GM23338 (cell line): ENCODE measurements around the gene KIRREL3. TPM values are rescaled to one million over a fixed set of nuclear protein-coding genes. Genes with fewer than 3 reads are reported as not detected.

Experiments
- ATAC-seq: fragments of 200-7000 bp; cut with Tn5 transposase; 3 replicates; pipeline ENCODE4 v1.9.1; 2020
- DNase-seq: peaks from one replicate; pipeline ENCODE4 v3.0.0-alpha.2; 2015; ENCODE audit warnings: low spot score
- H2AFZ ChIP-seq: fragments of 200-600 bp; sonication (generic); 2 replicates; pipeline ENCODE4 v1.8.0; 2016; ENCODE audit warnings: antibody characterized with exemption, mild to moderate bottlenecking, moderate library complexity
- H3F3A ChIP-seq: fragments of 200-600 bp; sonication (generic); replicated peaks from 2 replicates; pipeline ENCODE4 v1.8.0; 2017; ENCODE audit warnings: antibody characterized with exemption, mixed run types, low read depth
- H3K27ac ChIP-seq: fragments of 200-600 bp; sonication (generic); 2 replicates; pipeline ENCODE4 v1.6.1; 2016; ENCODE audit warnings: low read depth
- H3K27me3 ChIP-seq: fragments of 200-600 bp; sonication (generic); 2 replicates; pipeline ENCODE4 v1.8.0; 2016; ENCODE audit warnings: mild to moderate bottlenecking, mixed run types, moderate library complexity; ENCODE audit not compliant: insufficient read depth
- H3K36me3 ChIP-seq: fragments of 200-600 bp; sonication (generic); 2 replicates; pipeline ENCODE4 v1.8.0; 2016; ENCODE audit warnings: mild to moderate bottlenecking; ENCODE audit not compliant: insufficient read depth
- H3K4me1 ChIP-seq: fragments of 200-600 bp; sonication (generic); 2 replicates; pipeline ENCODE4 v1.8.0; 2016; ENCODE audit warnings: mild to moderate bottlenecking, moderate library complexity; ENCODE audit not compliant: insufficient read depth
- H3K4me2 ChIP-seq: fragments of 200-600 bp; sonication (generic); 2 replicates; pipeline ENCODE4 v1.7.1; 2017; ENCODE audit warnings: mixed run types
- H3K4me3 ChIP-seq: fragments of 200-600 bp; sonication (generic); 2 replicates; pipeline ENCODE4 v1.6.1; 2016; ENCODE audit warnings: mixed run types
- H3K79me2 ChIP-seq: fragments of 200-600 bp; sonication (generic); replicated peaks from 2 replicates; pipeline ENCODE4 v1.8.0; 2017; ENCODE audit warnings: mild to moderate bottlenecking; ENCODE audit not compliant: insufficient read depth
- H3K9me2 ChIP-seq: fragments of 200-600 bp; sonication (generic); 2 replicates; pipeline ENCODE4 v1.8.0; 2017; ENCODE audit not compliant: insufficient read depth
- H4K20me1 ChIP-seq: fragments of 200-600 bp; sonication (generic); replicated peaks from 2 replicates; pipeline ENCODE4 v1.8.0; 2017; ENCODE audit warnings: mild to moderate bottlenecking; ENCODE audit not compliant: insufficient read depth
- H3K27ac Mint-ChIP-seq: 2 replicates; pipeline ENCODE4 v1.8.0; 2020; ENCODE audit warnings: inconsistent platforms, mild to moderate bottlenecking, moderate library complexity, mixed read lengths
- H3K27me3 Mint-ChIP-seq: 3 replicates; pipeline ENCODE4 v1.8.0; 2022; ENCODE audit warnings: low read depth, mild to moderate bottlenecking, moderate library complexity, mixed read lengths, inconsistent platforms; ENCODE audit not compliant: insufficient read depth, poor library complexity
- H3K36me3 Mint-ChIP-seq: 3 replicates; pipeline ENCODE4 v1.8.0; 2021; ENCODE audit warnings: low read depth, mild to moderate bottlenecking, inconsistent platforms, moderate library complexity, mixed read lengths
- H3K4me1 Mint-ChIP-seq: 3 replicates; pipeline ENCODE4 v1.8.0; 2020; ENCODE audit warnings: mild to moderate bottlenecking, inconsistent platforms, mixed read lengths
- H3K4me3 Mint-ChIP-seq: 3 replicates; pipeline ENCODE4 v1.8.0; 2021; ENCODE audit warnings: moderate library complexity, mild to moderate bottlenecking, inconsistent platforms, mixed read lengths
- H3K9me3 Mint-ChIP-seq: 3 replicates; pipeline ENCODE4 v1.8.0; 2020; ENCODE audit warnings: moderate library complexity, mild to moderate bottlenecking, inconsistent platforms, mixed read lengths
- CREB1 ChIP-seq: fragments of 250-450 bp; sonication (Bioruptor Pico); IDR thresholded peaks from 2 replicates; pipeline ENCODE4 v1.5.0; 2020; ENCODE audit warnings: low read depth, mild to moderate bottlenecking, moderate library complexity
- EZH2 ChIP-seq: fragments of 200-600 bp; sonication (generic); IDR thresholded peaks from one replicate; pipeline ENCODE4 v1.8.0; 2017; ENCODE audit warnings: antibody characterized with exemption, mild to moderate bottlenecking, low read depth; ENCODE audit not compliant: unreplicated experiment
- EZH2phosphoT487 ChIP-seq: fragments of 200-600 bp; sonication (generic); IDR thresholded peaks from one replicate; pipeline ENCODE4 v1.8.1; 2018; ENCODE audit warnings: antibody characterized with exemption; ENCODE audit not compliant: unreplicated experiment
- JUNB ChIP-seq: IDR thresholded peaks from one replicate; pipeline ENCODE4 v1.6.1; 2016; ENCODE audit warnings: antibody characterized with exemption; ENCODE audit not compliant: unreplicated experiment
- POLR2AphosphoS5 ChIP-seq: IDR thresholded peaks from 2 replicates; pipeline ENCODE4 v1.6.1; 2016; ENCODE audit warnings: antibody characterized with exemption, low read depth
- REST ChIP-seq: IDR thresholded peaks from one replicate; pipeline ENCODE4 v1.6.1; 2018; ENCODE audit warnings: antibody characterized with exemption; ENCODE audit not compliant: unreplicated experiment
- STAT1 ChIP-seq: IDR thresholded peaks from one replicate; pipeline ENCODE4 v1.6.1; 2016; ENCODE audit warnings: antibody characterized with exemption; ENCODE audit not compliant: unreplicated experiment
- ZNF114 ChIP-seq: fragments of 250-450 bp; sonication (Bioruptor Pico); IDR thresholded peaks from 2 replicates; pipeline ENCODE4 v1.5.0; 2020; ENCODE audit warnings: mild to moderate bottlenecking, moderate library complexity
- ZNF331 ChIP-seq: fragments of 250-450 bp; sonication (Bioruptor Pico); IDR thresholded peaks from 2 replicates; pipeline ENCODE4 v1.5.0; 2020; ENCODE audit warnings: low read depth, mild to moderate bottlenecking, moderate library complexity
- ZNF462 ChIP-seq: fragments of 250-450 bp; sonication (Bioruptor Pico); IDR thresholded peaks from 2 replicates; pipeline ENCODE4 v1.5.0; 2020; ENCODE audit warnings: mild to moderate bottlenecking, moderate library complexity
- polyA plus RNA-seq: library from polyadenylated mRNA; unstranded; fragments of >200 nt; fragmentation: Nextera tagmentation; extraction: Ambion mirVana; gene quantifications from 2 replicates; pipeline ENCODE4 v1.2.1, GENCODE V29; 2016
- total RNA-seq: library from RNA; depleted of rRNA; stranded (reverse); fragments of >200 nt; shearing (Covaris generic); gene quantifications from 2 replicates; pipeline ENCODE4 v1.2.3, GENCODE V29; 2014
- TF ChIP-seq, protein P1 (sequence below), 2 experiments: fragments of 200-600 bp in 1 of 2; sonication (generic) in 1 of 2; conservative IDR thresholded peaks; 2 replicates each; pipeline versions ENCODE4 v1.5.1 to v1.6.1; 2016 to 2017; ENCODE audit warnings: antibody characterized with exemption in 2 of 2, low read depth in 2 of 2, mild to moderate bottlenecking in 2 of 2, moderate library complexity in 1 of 2

KIRREL3 gene
- total and polyA plus RNA-seq, 2 experiments from 2014 or later: 0.13 to 1.5 TPM

GRCh38 chr11:126498281-126498680 is 502.3 kb downstream of the KIRREL3 start:
- no peak for TF ChIP-seq ZNF462 (CRISPR knock-in tag)
- TF ChIP-seq EZH2: no peak
- no peak for TF ChIP-seq JUNB
- no peak for TF ChIP-seq EZH2phosphoT487
- no peak for TF ChIP-seq STAT1
- no peak for TF ChIP-seq ZNF331 (CRISPR knock-in tag)
- no peaks in the 10 kb centered on the region for H3K36me3 Mint-ChIP-seq

DNA sequence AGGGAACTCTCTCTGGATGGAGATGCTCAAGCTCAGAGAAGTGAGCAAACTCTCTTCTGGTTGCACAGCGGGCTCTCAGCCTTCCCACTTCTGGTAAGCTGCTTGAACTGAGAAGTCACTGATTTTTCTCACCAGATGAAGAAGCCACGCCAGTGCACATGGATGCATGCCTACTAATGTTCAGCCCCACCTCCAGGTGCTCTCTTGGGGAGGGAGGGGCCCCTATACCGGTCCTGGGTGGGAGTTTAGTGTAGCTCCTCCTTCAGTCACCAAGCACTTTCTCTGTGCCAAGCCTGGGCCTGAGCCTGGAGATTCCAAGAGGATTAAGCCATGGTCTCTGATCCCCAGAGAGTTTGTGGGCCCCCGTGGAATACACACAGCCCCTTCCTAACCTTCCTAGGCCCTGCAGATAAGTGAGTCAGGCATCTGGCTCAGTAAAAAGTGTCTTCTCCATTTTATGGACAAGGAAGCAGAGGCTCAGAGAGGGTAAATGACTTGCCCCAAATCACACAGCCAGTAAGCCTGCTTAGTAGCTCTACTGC is 502.9 kb downstream of the KIRREL3 start:
- Mint-ChIP-seq H3K9me3 (no peaks in the 10 kb centered on the region; the same call in 2 of the 3 replicates), H3K4me1 (peaks cover 60% of the 10 kb centered on the region), H3K27ac (no peak overlapping the region; the same call in 1 of the 2 replicates), H3K27me3 (peaks cover 1% of the 10 kb centered on the region), H3K36me3 (no peaks in the 10 kb centered on the region), H3K4me3 (no peak overlapping the region)
- H2AFZ ChIP-seq: peak overlapping the region; percentile 7; the same call in 1 of the 2 replicates
- H4K20me1 ChIP-seq: no peaks in the 10 kb centered on the region
- H3K27ac ChIP-seq: no peak overlapping the region
- TF ChIP-seq CREB1: no peak
- TF ChIP-seq JUNB: no peak
- TF ChIP-seq, protein P1, sequence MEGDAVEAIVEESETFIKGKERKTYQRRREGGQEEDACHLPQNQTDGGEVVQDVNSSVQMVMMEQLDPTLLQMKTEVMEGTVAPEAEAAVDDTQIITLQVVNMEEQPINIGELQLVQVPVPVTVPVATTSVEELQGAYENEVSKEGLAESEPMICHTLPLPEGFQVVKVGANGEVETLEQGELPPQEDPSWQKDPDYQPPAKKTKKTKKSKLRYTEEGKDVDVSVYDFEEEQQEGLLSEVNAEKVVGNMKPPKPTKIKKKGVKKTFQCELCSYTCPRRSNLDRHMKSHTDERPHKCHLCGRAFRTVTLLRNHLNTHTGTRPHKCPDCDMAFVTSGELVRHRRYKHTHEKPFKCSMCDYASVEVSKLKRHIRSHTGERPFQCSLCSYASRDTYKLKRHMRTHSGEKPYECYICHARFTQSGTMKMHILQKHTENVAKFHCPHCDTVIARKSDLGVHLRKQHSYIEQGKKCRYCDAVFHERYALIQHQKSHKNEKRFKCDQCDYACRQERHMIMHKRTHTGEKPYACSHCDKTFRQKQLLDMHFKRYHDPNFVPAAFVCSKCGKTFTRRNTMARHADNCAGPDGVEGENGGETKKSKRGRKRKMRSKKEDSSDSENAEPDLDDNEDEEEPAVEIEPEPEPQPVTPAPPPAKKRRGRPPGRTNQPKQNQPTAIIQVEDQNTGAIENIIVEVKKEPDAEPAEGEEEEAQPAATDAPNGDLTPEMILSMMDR (conservative IDR thresholded peaks at IDR 0.05; ENCODE audit: low read depth in 2 of 2): no peak
- TF ChIP-seq POLR2AphosphoS5: no peak
- TF ChIP-seq ZNF114: no peak
- no peak for TF ChIP-seq REST
- no peak for TF ChIP-seq EZH2
- H3K36me3 ChIP-seq: no peaks in the 10 kb centered on the region
- no peaks in the 10 kb centered on the region for H3K27me3 ChIP-seq
- ATAC-seq (no peak), DNase-seq (no peak)
- H3K4me1 ChIP-seq: peaks cover 36% of the 10 kb centered on the region
- no peaks in the 10 kb centered on the region for H3K9me2 ChIP-seq
- no peak overlapping the region for H3K4me3 ChIP-seq
- no peak overlapping the region for H3K4me2 ChIP-seq
- H3K79me2 ChIP-seq: no peaks in the 10 kb centered on the region
- H3F3A ChIP-seq: no peaks in the 10 kb centered on the region

More at GRCh38 chr11:126498281-126498680, 502.3 kb downstream of the KIRREL3 start:
- Histone ChIP-seq H3K9me2 (no peaks in the 10 kb centered on the region), H3K36me3 (no peaks in the 10 kb centered on the region), H3K4me1 (peaks cover 42% of the 10 kb centered on the region), H3F3A (no peaks in the 10 kb centered on the region), H3K4me3 (no peak overlapping the region), H3K79me2 (no peaks in the 10 kb centered on the region), H3K4me2 (no peak overlapping the region), H3K27ac (no peak overlapping the region), H3K27me3 (no peaks in the 10 kb centered on the region), H4K20me1 (no peaks in the 10 kb centered on the region), H2AFZ (no peak overlapping the region)
- Mint-ChIP-seq H3K27me3 (peaks cover 4% of the 10 kb centered on the region), H3K27ac (no peak overlapping the region; the same call in 1 of the 2 replicates), H3K4me1 (peaks cover 66% of the 10 kb centered on the region), H3K9me3 (no peaks in the 10 kb centered on the region; the same call in 2 of the 3 replicates), H3K4me3 (no peak overlapping the region)
- DNase-seq (no peak), ATAC-seq (no peak)
